Cardiac septum (tissue), 1 donor: ENCODE results near the gene MLF1. TPM values are rescaled to one million over a fixed set of nuclear protein-coding genes. Genes with fewer than 3 reads are reported as not detected.

Experiments used
- DNase-seq: peaks from one replicate; pipeline ENCODE4 v3.0.0-alpha.2; 2020; ENCODE audit warnings: low spot score
- intact Hi-C: fragments of 100-400 bp; cut with DNase I; formaldehyde crosslinking; loops from one replicate; pipeline ENCODE4 v1.14.0; 2022
- total RNA-seq: library from RNA; stranded (reverse); fragmentation: NEBNext Ultra II Directional; extraction: Animal tissue kit (Norgen Biotek cat#: 25700); gene quantifications from one replicate; pipeline ENCODE4 v1.2.1, GENCODE V29; 2021
- donor health status: DM: no; HTN: no; CAD: no.

MLF1 gene
- total RNA-seq, 1 donor from 2014 or later, result 79.2 TPM

- intact Hi-C loops, result loop anchor here (10.0 kb wide), 1 partner anchor 73 kb away; the partner anchor contains the start of gene GFM1
- no peak for DNase-seq
Observed at GRCh38 chr3:158571969-158572765, 1.2 kb downstream of the MLF1 start.

GRCh38 chr3:158572766-158573060 lies 1.7 kb downstream of the MLF1 start:
- DNase-seq, result no peak
- intact Hi-C loops, result loop anchor here (10.0 kb wide), 1 partner anchor 72 kb away; the partner anchor contains the start of gene GFM1

GRCh38 chr3:158573714-158574113 lies 2.7 kb downstream of the MLF1 start:
- intact Hi-C loops, result loop anchor here (10.0 kb wide), 1 partner anchor 71 kb away; the partner anchor contains the start of gene GFM1

GRCh38 chr3:158574646-158575045 lies 3.7 kb downstream of the MLF1 start:
- no peak for DNase-seq
- intact Hi-C loops, result loop anchor here (10.0 kb wide), 1 partner anchor 70 kb away; the partner anchor contains the start of gene GFM1

More at GRCh38 chr3:158573714-158574113, 2.7 kb downstream of the MLF1 start:
- DNase-seq, result no peak

DNA sequence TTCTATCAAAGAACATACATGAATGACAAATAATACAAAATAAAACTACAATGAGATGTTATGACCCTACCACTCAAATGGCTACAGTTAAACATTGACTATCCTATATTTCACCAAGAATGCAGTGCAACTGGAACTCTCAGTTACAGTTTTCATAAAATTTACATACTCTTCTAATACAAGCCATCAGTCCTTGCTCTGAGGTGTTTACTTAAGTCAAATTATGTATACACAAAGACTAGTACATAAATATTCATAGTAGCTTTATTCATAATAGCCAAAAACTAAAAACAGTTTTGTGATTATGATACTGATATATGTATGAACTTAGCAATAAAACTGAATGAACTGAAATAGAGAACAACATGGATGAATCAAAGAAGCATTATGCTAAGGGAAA lies 19.2 kb downstream of the MLF1 start:
- no peak for DNase-seq
- intact Hi-C loops, result no loop called here

- intact Hi-C loops, result no loop called here
- DNase-seq, result no peak
Observed at GRCh38 chr3:158600787-158601186, 29.8 kb downstream of the MLF1 start.

- intact Hi-C loops, result no loop called here
- no peak for DNase-seq
Observed at GRCh38 chr3:158602227-158602626, 31.2 kb downstream of the MLF1 start.

DNA sequence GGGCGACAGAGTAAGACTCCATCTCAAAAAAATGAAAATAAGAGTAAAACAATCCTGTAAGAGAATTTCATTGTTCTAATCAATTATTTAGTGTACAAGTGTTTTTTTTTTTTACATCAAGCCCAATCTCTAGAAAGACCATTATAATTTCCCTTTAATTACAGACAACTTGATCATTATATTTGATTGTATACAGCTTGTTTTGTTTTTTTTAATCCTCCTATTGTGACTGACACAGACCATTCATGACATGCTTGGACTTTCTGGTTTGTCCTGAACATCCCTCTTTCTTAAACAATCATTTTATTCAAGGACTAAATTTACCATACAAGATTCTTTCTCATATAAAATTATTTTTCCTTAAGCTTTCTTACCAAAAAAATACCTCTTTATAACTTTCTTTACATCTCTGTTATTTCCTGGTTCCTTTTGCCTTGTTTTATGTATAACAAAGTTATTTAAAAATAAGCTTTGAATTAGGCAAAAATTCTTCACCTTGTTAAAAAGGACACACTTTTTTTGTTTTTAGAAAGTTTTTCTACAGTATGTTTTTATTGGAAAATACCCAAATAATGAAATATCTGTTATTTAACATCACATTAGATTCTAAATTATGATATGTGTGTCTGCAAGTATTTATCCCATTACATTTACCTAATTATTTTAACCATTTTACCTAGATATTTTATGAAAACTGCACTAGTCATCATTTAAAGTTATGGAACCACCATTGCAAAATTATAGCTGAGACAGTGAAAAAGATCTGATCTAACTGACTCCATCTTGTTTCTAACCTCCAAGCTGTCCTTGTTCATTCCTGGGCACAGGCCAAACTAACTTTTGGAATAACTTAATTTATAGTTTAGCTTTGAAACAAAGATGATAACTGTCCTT lies 47.2 kb downstream of the MLF1 start:
- intact Hi-C loops, result no loop called here
- DNase-seq, result no peak

- intact Hi-C loops, result no loop called here
- no peak for DNase-seq
Observed at GRCh38 chr3:158625881-158626280, 54.9 kb downstream of the MLF1 start.

DNA sequence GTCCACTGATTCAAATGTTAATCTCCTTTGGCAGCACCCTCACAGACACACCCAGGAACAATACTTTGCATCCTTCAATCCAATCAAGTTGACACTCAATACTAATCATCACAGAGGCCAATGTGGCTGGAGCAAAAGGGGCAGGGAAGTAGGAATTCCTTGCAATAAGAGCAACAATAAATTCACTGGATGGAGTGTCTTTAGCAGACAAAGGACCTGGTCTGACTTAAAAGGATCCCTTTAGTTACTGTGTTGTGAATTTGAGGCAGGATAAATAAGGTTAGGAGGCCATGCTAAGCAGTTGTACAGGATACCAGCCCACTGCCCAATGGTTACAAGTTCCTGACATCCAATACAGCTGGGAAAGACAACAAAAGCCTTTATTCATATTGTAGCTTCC lies 61.0 kb downstream of the MLF1 start:
- intact Hi-C loops, result no loop called here
- no peak for DNase-seq

DNA sequence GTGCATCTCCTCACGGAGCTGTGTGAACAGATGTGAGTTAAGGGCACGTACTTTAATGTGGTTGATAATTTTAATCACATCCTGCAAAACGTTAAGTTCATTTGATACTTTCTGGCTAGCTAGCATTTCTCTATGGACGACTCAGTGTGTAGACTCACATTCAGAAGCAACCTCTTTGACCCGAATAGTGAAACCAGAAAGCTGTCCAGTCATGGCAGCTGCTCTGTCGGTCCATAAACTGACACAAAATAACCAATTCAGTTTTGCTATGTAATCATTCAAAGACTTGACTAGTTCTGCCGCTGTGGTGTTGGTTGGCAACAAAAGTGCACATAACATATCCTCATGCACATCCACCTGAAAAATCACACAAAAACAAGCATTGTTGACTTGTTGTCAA lies 69.7 kb downstream of the MLF1 start:
- DNase-seq, result no peak
- intact Hi-C loops, result loop anchor here (10.0 kb wide), 2 partner anchors 66 to 106 kb away; partner anchors contain the start of gene MLF1

- DNase-seq, result no peak
- intact Hi-C loops, result loop anchor here (10.0 kb wide), 2 partner anchors 67 to 107 kb away; partner anchors contain the start of gene MLF1
Observed at GRCh38 chr3:158642005-158642404, 71.0 kb downstream of the MLF1 start.

DNA sequence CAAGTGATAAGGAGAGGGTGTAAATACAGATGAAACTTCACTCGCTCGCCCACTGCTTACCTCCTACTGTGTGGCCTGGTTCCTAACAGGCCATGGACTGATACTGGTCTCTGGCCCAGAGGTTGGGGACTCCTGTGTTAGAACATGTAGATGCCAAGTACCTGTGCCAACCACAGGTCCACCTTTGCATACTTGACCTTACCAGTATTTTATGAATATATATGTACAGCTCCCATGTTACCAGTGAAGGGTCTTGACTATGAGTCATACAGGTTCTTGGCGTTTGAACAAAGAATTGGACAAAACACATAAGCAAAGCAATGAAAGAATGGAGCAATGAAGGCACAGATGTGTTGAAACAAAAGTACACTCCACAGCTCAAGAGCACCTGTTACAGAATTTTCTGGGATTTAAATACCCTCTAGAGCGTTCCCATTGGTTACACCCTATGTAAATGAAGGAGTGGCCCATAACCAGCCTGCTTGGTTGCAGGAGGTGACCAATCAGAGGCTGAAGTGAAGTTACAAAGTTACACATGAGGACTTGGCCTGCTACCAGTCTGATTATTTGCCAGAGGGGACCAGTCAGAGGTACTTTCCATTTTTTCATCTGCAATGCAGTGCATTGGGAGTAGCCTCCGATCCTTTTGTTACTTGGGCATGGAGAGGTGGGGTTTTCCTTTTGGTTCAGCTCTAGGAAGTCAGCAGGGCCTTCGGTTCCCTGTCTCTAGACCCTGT lies 71.6 kb downstream of the MLF1 start:
- intact Hi-C loops, result loop anchor here (10.0 kb wide), 2 partner anchors 68 to 108 kb away; partner anchors contain the start of gene MLF1
- no peak for DNase-seq

DNA sequence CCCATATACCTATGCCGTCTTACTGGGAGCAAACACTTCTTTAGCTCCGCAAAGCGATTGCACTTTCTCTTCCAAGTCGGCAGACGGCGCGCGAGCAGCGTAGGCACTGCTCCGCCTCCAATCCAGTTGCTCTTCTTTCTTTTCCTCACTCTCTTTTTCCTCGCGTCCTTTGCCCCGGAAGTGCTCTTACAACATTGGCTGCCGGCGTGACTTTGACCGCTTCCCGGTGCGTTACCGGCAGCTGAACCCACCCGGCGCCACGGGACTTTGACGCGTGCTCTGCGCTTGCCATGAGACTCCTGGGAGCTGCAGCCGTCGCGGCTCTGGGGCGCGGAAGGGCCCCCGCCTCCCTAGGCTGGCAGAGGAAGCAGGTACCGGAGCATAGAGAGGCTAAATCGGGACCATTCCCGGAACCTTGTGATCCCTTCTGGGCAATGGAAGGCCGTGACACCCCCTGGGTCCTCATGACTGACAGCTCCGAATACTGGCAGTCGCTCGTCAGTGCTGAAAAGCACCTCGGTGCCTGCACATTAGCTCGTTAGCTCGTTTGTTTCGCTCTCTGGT lies 73.4 kb downstream of the MLF1 start, which contains the start of gene GFM1:
GFM1 (plus strand) TSS at position 183 of the 564 bp plus-strand sequence; CDS start at position 291, 108 bp downstream.
- intact Hi-C loops, result loop anchor here (10.0 kb wide), 2 partner anchors 70 to 110 kb away; partner anchors contain the start of gene MLF1
- DNase-seq, result peak; percentile 95

DNA sequence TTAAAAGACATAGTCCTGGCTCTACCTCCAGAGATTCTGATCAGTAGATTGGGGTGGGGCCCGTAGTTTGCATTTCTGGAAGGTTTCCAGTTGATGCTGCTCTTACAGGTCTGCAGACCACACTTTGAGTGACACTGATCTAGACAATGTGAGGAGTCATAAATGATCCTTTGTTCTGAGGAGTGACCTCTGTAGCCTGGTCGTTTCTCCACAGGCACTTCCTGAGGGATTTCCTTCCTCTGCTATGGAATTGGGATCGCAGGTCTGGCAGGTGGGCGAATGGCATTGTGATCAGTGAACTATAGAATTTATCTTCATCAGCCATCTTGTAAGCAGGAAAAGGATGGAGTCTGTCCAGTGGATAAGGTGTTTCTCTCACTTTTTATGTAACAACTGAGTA lies 78.8 kb downstream of the MLF1 start:
- intact Hi-C loops, result loop anchor here (10.0 kb wide), 3 partner anchors 75 to 145 kb away; partner anchors contain the start of gene MLF1

DNA sequence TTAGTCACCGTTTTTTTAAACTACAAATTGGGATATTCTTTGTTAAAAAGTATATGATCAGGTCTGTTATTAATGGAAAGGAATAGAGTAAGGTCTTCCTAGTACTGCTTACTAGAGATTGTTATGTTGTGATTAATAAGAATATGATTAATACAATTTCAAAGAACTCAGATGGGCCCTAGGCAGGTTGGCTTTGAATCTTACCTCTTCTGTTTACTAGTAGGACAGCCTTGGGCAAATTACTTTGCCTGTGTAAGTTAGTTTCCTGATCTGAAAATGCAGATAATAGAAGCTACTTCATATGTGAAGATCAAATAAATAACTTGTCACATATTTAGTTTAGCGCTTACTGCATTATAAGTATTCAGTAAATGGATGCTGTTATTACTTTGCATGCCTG lies 80.2 kb downstream of the MLF1 start:
- intact Hi-C loops, result loop anchor here (10.0 kb wide), 1 partner anchor 144 kb away; no protein-coding TSS in a partner anchor
- DNase-seq, result no peak

More for the DNA sequence above, 78.8 kb downstream of the MLF1 start:
- no peak for DNase-seq

GRCh38 chr3:158652463-158652862 lies 81.5 kb downstream of the MLF1 start:
- intact Hi-C loops, result loop anchor here (10.0 kb wide), 1 partner anchor 142 kb away; no protein-coding TSS in a partner anchor
- DNase-seq, result no peak
